IPS-20b (cell line): ENCODE results near the gene RCOR1.
"Not testable (repeated sequence)": the region's sequence is repeated elsewhere in the genome, so short reads cannot be mapped to it uniquely, and the experiment has no call there.

ENCODE experiments used
- H3K27ac ChIP-seq: one replicate; pipeline ENCODE4 v1.5.1; 2013; ENCODE audit warnings: low read length
- H3K27me3 ChIP-seq: 2 replicates; pipeline ENCODE4 v1.6.1; 2013; ENCODE audit warnings: mild to moderate bottlenecking, low read length, inconsistent platforms; ENCODE audit not compliant: insufficient read depth
- H3K36me3 ChIP-seq: 2 replicates; pipeline ENCODE4 v1.6.1; 2013; ENCODE audit warnings: low read depth, mild to moderate bottlenecking, inconsistent platforms, low read length, moderate library complexity; ENCODE audit not compliant: insufficient read depth
- H3K4me1 ChIP-seq: 2 replicates; pipeline ENCODE4 v1.6.1; 2013; ENCODE audit warnings: mild to moderate bottlenecking, control low read depth, inconsistent platforms, low read length, moderate library complexity; ENCODE audit not compliant: insufficient read depth
- H3K4me3 ChIP-seq: 2 replicates; pipeline ENCODE4 v1.5.1; 2013; ENCODE audit warnings: mild to moderate bottlenecking, low read length, inconsistent platforms
- H3K9ac ChIP-seq: 2 replicates; pipeline ENCODE4 v1.6.1; 2013; ENCODE audit warnings: low read depth, mild to moderate bottlenecking, inconsistent platforms, low read length, moderate library complexity
- H3K9me3 ChIP-seq: 2 replicates; pipeline ENCODE4 v1.6.1; 2013; ENCODE audit warnings: mild to moderate bottlenecking, low read depth, low read length, inconsistent platforms; ENCODE audit not compliant: insufficient read depth

Gene RCOR1

DNA sequence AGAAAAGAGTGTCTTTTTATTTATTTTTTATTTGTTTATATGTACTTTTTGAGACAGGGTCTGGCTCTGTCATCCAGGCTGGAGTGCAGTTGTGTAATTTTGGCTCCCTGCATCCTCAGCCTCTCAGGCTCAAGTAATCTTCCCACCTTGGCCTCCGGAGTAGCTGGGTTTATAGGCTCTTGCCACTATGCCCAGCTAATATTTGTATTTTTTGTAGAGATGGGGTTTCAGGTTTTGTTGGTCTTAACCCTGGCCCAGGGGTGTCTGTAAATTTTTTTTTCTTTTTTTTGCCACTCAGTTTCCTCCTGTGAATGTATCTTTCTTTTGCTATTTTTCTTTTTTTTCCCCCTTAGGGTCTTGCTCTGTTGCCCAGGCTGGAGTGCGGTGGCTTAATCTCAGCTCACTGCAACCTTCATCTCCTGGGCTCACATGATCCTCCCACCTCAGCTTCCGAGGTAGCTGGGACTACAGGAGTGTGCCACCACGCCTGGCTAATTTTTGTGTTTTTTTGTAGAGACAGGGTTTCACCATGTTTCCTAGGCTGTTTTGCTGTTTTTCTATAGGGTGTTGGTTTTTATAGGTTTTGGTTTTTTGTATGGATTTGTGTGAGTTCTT, 11.0 kb downstream of the RCOR1 start:
- Histone ChIP-seq H3K9ac (no peak overlapping the region; the same call in 1 of the 2 replicates), H3K27ac (no peak overlapping the region)

DNA sequence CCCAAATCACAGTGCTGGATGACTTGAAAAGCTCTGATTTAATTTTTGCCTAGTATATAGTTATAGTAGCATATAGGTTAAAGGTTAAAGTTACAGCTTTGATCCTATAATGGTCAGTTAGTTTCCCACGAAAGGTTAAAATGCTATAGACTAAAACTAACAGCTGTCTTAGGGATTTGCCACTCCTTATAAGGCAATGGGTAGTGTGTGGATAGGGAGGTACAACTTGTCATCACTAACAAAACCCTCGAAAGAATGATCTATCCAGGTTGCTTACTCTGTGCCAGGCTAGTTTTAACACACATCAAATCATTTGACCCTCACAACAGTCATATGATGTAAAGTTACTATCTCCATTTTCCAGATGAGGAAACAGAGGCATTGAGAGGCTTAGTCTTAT, 11.7 kb downstream of the RCOR1 start:
- Histone ChIP-seq H3K36me3 (peaks cover 4% of the 10 kb centered on the region; the same call in 1 of the 2 replicates), H3K27me3 (no peaks in the 10 kb centered on the region), H3K27ac (no peak overlapping the region), H3K9me3 (no peaks in the 10 kb centered on the region), H3K9ac (no peak overlapping the region; the same call in 1 of the 2 replicates), H3K4me1 (no peaks in the 10 kb centered on the region), H3K4me3 (no peak overlapping the region)

More for the DNA sequence above, 11.0 kb downstream of the RCOR1 start:
- H3K36me3 ChIP-seq, result peaks cover 10% of the 10 kb centered on the region; the same call in 1 of the 2 replicates
- no peak overlapping the region for H3K4me3 ChIP-seq
- H3K4me1 ChIP-seq, result no peaks in the 10 kb centered on the region
- H3K27me3 ChIP-seq, result no peaks in the 10 kb centered on the region
- H3K9me3 ChIP-seq, result no peaks in the 10 kb centered on the region

DNA sequence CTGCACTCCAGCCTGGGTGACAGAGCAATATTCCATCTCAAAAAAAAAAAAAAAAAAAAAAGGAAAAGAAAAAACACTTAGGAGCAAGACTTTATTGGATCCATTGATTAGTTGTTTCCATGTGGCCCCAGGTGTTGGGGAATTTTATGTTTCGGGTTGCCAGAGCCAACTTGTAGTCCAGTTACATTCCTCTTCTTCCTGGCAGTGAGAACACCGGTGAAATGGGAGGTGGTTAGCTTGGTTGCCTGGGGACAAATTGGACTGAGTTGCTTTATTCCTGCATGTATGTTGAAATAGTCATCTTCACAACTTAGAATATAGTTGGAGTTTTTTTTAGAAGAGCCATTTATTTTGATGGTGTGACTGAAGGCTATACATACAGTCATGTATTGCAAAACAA, 12.6 kb downstream of the RCOR1 start:
- H3K4me3 ChIP-seq, result no peak overlapping the region
- no peaks in the 10 kb centered on the region for H3K36me3 ChIP-seq
- no peaks in the 10 kb centered on the region for H3K9me3 ChIP-seq
- H3K27me3 ChIP-seq, result no peaks in the 10 kb centered on the region
- no peak overlapping the region for H3K9ac ChIP-seq
- H3K4me1 ChIP-seq, result no peaks in the 10 kb centered on the region
- H3K27ac ChIP-seq, result no peak overlapping the region

DNA sequence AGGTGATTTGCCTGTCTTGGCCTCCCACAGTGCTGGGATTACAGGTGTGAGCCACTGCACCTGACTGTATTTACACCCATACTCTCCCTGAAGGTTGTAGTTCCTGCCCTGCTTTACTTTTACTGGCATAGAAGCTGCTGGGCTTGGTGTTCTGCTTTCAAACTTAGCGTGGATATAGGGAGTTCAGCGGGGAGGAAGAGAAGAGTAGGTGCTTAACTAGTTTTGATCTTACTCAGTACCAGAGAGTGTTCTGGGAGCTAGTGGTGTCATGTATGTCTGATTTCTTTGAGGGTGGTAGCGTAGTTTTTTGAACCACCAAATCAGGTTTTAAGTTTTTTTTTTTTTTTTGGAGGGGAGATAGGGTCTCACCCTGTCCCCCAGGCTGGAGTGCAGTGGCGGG, 13.8 kb downstream of the RCOR1 start:
- Histone ChIP-seq H3K4me3 (no peak overlapping the region), H3K9me3 (no peaks in the 10 kb centered on the region), H3K27ac (no peak overlapping the region), H3K36me3 (no peaks in the 10 kb centered on the region), H3K4me1 (no peaks in the 10 kb centered on the region), H3K9ac (no peak overlapping the region), H3K27me3 (no peaks in the 10 kb centered on the region)

DNA sequence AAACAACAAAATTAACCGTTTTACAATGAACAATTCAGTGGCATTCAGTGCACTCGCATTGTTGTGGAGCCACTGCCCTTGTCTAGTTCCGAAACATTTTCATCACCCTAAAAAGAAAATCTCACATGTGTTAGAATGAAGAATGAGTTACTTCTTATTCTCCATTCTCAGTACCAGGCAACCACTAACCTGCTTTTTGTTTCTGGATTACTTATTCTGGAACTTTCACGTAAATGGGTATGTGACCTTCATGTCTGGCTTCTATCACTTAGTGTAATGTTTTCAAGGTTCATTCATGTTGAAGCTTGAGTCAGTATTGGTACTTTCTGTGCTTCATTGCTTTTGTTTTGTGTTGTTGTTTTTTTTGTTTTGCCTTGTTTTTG, 15.6 kb downstream of the RCOR1 start:
- no peaks in the 10 kb centered on the region for H3K27me3 ChIP-seq
- H3K4me3 ChIP-seq, result no peak overlapping the region
- H3K27ac ChIP-seq, result no peak overlapping the region
- no peaks in the 10 kb centered on the region for H3K36me3 ChIP-seq
- no peak overlapping the region for H3K9ac ChIP-seq
- H3K9me3 ChIP-seq, result no peaks in the 10 kb centered on the region
- no peaks in the 10 kb centered on the region for H3K4me1 ChIP-seq

DNA sequence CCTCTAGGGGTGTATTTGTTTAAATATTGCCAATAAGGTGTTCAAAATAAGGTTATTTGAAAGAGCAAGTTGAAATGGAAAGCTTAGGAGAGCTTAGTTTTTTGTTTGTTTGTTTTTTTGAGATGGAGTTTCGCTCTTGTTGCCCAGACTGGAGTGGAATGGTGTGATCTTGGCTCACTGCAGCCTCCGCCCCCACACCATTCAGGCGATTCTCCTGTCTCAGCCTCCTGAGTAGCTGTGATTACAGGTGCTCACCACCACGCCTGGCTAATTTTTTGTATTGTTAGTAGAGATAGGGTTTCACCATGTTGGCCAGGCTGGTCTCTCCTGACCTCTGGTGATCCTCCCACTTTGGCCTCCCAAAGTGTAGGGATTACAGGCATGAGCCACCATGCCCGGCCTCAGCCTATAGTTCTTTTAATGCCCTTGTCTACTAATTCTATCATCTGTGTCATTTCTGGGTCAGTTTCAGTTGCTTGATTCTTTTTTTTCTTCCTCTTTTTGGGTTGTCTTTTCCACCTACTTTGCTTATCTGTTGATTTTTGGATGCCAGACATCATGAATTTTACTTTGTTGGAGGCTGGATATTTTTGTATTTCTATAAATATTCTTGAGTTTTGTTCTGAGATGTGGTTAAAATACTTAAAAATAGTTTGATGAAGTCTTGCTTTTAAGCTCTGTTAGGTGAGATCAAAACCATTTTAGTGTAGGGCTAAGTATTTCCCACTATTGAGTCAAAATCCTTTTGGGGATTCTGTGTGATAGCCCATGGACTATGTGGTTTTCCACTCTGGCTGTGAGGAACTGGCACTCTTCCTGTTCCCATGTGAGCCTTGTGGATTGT, 18.7 kb downstream of the RCOR1 start:
- 0 out of 2 replicates have a peak, but pooled peaks cover 3% of the 10 kb centered on the region for H3K36me3 ChIP-seq
- no peaks in the 10 kb centered on the region for H3K27me3 ChIP-seq
- no peaks in the 10 kb centered on the region for H3K4me1 ChIP-seq
- no peak overlapping the region for H3K4me3 ChIP-seq
- H3K27ac ChIP-seq, result no peak overlapping the region
- no peaks in the 10 kb centered on the region for H3K9me3 ChIP-seq
- H3K9ac ChIP-seq, result no peak overlapping the region

DNA sequence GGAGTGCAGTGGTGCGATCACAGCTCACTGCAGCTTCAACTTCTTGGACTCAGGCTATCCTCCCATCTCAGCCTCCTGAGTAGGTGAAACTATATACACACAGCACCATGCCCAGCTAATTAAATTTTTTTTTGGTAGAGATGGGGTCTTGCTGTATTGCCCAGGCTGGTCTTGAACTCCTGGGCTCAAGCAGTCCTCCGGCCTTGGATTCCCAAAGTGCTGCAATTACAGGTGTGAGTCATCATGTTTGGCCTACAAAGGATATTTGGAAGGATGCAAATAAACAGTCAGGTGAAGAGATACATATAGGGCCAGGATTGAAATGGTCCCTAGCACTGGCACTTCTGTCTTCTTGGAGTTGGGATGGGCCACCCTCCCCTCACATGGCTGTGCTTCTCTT, 23.9 kb downstream of the RCOR1 start:
- no peaks in the 10 kb centered on the region; the same call in 1 of the 2 replicates for H3K4me1 ChIP-seq
- no peaks in the 10 kb centered on the region for H3K27me3 ChIP-seq
- H3K9ac ChIP-seq, result no peak overlapping the region
- H3K4me3 ChIP-seq, result no peak overlapping the region
- H3K27ac ChIP-seq, result no peak overlapping the region
- no peaks in the 10 kb centered on the region for H3K9me3 ChIP-seq
- H3K36me3 ChIP-seq, result 0 out of 2 replicates have a peak, but pooled peaks cover 6% of the 10 kb centered on the region

DNA sequence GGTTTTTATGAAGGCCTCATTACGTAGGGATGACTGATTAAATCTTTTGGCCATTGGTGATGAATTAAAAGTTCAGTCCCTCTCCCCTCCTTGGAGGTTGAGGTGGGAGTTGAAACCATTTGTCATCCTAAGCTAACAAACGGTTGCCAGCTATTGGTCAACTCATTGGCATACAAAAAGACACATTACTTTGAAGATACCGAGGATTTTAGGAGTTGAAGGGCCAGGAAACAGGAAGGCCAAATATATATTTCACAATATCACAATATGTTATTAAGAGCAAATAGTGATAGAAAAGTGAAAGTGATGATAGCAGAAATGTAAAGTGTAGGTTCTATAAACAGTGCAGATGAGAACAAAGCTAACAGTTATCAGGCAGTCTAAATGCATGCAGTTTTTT, 24.4 kb downstream of the RCOR1 start:
- Histone ChIP-seq H3K27me3 (no peaks in the 10 kb centered on the region), H3K9ac (no peak overlapping the region), H3K36me3 (0 out of 2 replicates have a peak, but pooled peaks cover 6% of the 10 kb centered on the region), H3K9me3 (no peaks in the 10 kb centered on the region), H3K4me3 (no peak overlapping the region), H3K4me1 (peaks cover 4% of the 10 kb centered on the region; the same call in 1 of the 2 replicates), H3K27ac (no peak overlapping the region)

DNA sequence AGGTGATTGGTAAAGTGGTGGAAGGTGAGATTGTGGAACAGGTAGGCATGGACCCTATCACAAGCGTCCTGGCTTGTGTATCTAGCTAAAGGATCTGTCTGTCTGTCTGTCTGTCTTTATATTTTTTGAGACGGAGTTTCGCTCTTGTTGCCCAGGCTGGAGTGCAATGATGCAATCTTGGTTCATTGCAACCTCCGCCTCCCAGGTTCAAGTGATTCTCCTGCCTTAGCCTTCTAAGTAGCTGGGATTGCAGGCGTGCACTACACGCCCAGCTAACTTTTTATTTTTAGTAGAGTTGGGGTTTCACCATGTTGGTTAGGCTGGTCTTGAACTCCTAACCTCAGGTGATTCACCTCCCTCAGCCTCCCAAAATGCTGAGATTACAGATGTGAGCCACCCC, 26.6 kb downstream of the RCOR1 start:
- not testable (repeated sequence) for H3K9me3 ChIP-seq, H3K27me3 ChIP-seq, H3K4me3 ChIP-seq, H3K9ac ChIP-seq, H3K36me3 ChIP-seq, H3K27ac ChIP-seq
- peaks cover 15% of the 10 kb centered on the region; the same call in 1 of the 2 replicates for H3K4me1 ChIP-seq

DNA sequence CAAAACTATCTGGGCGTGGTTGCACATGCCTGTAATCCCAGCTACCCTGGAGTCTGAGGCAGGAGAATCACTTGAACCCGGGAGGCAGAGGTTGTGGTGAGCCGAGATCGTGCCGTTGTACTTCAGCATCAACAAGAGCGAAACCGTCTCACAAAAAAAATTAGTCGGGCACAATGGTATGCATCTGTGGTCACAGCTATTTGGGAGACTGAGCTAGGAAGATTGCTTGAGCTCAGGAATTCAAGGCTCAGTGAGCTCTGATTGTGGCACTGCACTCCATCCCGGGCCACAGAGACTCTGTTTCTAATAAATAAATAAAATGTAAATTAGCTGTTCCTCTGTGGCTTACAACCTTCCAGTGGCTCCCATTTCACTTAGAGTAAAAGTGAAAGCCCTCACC, 28.0 kb downstream of the RCOR1 start:
- Histone ChIP-seq H3K4me3 (no peak overlapping the region), H3K36me3 (0 out of 2 replicates have a peak, but pooled peaks cover 6% of the 10 kb centered on the region), H3K9ac (no peak overlapping the region), H3K27ac (no peak overlapping the region), H3K9me3 (no peaks in the 10 kb centered on the region), H3K27me3 (no peaks in the 10 kb centered on the region), H3K4me1 (peaks cover 15% of the 10 kb centered on the region; the same call in 1 of the 2 replicates)

DNA sequence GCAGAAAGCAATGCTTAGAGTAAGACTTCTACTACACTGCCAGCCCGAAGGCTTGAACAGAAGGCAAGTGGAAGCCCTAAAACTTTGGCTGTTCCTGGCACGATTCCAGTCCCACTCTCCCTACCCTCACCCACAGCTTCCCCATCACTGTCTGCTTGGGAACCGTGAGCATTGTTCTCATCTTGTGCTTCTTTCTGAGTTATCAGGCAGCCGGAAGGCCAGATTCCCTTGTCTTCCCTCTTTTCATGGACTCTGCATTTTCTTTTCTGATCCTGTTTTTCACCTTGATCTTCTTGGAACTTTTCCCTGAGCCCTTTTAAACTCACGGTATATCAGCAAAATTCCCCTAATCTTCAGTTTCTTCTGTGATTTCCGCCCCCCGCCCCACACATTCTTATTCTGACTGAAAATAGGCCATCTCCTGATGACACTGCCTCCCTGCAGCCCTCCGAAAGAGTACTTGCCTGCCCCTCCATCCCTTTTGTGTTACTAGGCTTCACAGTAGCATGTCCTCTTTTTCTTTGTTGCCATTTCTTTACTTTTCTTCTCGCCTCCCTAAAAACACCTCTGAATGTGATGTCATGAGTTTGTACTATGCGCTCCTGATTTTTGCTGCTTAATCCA, 29.9 kb downstream of the RCOR1 start:
- Histone ChIP-seq H3K9me3 (no peaks in the 10 kb centered on the region), H3K27ac (peak overlapping the region; percentile 10), H3K4me1 (peaks cover 15% of the 10 kb centered on the region; the same call in 1 of the 2 replicates), H3K9ac (peak overlapping the region; percentile 7; the same call in 1 of the 2 replicates), H3K27me3 (no peaks in the 10 kb centered on the region), H3K4me3 (no peak overlapping the region; the same call in 1 of the 2 replicates), H3K36me3 (0 out of 2 replicates have a peak, but pooled peaks cover 3% of the 10 kb centered on the region)
